SW480 (cell line): ENCODE measurements around the gene TOR4A.
"Not testable (repeated sequence)": the region's sequence is repeated elsewhere in the genome, so short reads cannot be mapped to it uniquely, and the experiment has no call there.

Experiments used
- DNase-seq: peaks from one replicate; pipeline ENCODE4 v3.0.0-alpha.2; 2016; ENCODE audit warnings: low spot score

TOR4A gene

DNA sequence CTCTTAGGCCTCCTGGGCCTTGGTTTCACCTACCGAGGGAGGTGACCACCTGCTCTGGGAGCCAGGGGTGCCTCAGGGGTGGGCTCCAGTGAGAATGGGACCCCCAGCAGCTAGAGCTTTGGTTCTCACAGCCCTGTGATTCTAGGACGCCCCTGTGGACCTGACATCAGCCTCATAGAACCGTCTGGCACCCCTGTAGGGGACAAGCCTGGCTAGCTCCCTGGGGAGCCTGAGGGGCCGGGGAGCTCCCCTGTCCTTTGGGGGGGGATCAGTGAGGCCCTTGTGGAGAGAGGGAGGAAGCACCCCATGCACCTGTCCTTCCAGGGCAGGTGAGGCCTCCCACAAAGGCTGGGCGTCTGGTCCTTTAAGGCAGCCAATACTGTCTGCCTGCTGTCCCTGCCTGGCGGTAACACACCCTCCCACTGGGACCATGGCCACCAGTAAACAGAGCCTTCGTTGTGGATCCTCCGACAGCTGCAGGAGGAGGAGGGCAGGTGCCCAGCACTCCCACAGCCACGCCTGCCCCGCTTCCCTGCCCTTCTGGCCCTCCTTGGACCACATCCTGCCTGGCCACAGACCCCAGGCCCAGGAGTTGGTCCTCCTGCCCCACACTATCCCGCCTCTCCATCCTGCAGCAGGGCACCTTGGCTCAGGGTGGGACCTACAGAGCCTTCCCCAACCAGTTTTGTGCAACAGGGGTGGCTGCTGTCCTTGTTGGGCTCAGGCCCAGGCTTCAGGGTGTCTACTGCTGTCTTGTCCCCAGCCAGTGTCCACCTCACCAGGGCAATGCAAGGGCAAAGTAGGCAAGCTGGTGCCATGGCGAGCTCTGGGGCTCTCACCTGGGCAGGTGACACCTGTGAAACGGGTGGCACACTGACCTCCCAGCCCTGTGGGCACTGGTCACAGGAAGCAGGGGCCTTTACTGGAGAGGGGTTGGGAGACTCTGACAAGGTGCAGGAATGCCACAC, 39.5 kb upstream of the TOR4A start:
- peak; percentile 76 for DNase-seq

GRCh38 chr9:137239541-137240200, 37.9 kb upstream of the TOR4A start:
- DNase-seq, result not testable (repeated sequence)

DNA sequence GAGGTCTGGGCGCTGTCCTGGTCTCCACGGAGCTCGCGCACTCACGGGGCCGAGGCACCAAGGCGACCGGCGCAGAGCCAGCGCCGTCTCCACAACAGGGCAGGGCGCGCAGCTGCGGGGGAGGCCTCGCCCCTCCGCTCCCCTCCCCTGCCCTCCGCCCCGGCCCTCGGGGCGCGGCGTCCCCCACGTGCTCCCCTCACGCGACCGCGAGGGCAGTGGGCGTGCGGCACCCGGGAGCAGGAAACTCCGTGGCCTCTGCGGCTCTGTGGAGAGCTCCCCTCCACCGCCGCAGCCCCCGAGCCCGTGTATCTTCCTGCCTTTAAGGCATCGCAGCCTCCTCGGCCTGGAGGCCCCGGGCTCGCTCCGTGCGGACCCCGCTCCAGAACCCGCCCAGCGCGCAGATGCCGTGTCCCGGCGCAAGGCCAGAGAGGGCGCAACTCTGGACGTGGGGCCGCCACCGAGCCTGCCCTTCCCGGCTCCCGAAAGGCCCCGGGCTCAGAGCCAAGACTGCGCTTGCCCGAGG, 37.1 kb upstream of the TOR4A start:
- DNase-seq, result peak; percentile 68

GRCh38 chr9:137240841-137241489, 36.6 kb upstream of the TOR4A start, which contains the start of gene TUBB4B:
Gene TUBB4B (plus strand): TSS chr9:137241287. CDS start chr9:137241361, 74 bp downstream.
- peak; percentile 100 for DNase-seq

GRCh38 chr9:137241490-137242268, 35.8 kb upstream of the TOR4A start:
- no peak for DNase-seq

GRCh38 chr9:137242269-137243203, 35.0 kb upstream of the TOR4A start:
- DNase-seq, result no peak

DNA sequence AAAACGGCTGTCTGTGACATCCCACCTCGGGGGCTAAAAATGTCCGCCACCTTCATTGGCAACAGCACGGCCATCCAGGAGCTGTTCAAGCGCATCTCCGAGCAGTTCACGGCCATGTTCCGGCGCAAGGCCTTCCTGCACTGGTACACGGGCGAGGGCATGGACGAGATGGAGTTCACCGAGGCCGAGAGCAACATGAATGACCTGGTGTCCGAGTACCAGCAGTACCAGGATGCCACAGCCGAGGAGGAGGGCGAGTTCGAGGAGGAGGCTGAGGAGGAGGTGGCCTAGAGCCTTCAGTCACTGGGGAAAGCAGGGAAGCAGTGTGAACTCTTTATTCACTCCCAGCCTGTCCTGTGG, 34.3 kb upstream of the TOR4A start:
- DNase-seq, result not testable (repeated sequence)

DNA sequence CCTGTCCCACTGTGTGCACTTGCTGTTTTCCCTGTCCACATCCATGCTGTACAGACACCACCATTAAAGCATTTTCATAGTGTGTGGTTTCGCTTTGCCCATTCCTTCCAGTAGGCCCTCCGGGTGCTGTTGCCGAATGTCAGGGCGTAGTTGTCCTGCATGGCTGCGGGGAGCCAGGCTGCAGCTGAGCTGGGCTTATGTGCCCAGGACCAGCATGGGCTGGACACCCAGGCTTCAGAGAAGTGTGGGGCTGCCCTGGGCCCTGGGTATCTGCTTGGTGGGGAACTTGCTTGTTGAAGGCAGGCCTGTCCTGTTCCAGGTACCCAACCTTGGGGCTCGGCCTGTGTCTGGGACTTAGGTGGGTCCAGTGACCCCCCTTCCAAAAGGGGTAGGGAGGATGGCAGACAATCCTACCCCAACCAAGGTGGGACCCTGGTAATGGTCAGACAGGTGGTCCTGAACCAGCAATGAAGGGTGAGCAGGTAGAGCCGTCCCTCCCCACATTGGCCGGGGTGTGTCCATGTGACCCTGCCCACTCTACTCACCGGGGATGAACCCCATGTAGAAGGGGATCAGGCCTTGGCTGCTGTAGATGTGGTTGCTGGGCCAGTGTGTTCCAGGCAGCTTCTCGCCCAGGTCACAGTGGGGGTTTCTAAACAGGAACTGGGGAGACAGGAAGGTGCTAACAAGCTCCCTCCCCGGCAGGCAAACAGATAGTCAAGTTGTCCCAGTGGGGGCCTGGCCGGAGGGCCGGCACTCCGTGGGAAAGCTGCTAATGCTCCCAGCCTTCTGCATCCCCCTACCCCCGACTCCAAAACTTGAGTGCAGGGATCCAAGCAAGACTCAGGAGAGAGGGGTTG, 33.7 kb upstream of the TOR4A start:
- DNase-seq, result no peak

GRCh38 chr9:137244486-137245449, 32.8 kb upstream of the TOR4A start:
- no peak for DNase-seq

DNA sequence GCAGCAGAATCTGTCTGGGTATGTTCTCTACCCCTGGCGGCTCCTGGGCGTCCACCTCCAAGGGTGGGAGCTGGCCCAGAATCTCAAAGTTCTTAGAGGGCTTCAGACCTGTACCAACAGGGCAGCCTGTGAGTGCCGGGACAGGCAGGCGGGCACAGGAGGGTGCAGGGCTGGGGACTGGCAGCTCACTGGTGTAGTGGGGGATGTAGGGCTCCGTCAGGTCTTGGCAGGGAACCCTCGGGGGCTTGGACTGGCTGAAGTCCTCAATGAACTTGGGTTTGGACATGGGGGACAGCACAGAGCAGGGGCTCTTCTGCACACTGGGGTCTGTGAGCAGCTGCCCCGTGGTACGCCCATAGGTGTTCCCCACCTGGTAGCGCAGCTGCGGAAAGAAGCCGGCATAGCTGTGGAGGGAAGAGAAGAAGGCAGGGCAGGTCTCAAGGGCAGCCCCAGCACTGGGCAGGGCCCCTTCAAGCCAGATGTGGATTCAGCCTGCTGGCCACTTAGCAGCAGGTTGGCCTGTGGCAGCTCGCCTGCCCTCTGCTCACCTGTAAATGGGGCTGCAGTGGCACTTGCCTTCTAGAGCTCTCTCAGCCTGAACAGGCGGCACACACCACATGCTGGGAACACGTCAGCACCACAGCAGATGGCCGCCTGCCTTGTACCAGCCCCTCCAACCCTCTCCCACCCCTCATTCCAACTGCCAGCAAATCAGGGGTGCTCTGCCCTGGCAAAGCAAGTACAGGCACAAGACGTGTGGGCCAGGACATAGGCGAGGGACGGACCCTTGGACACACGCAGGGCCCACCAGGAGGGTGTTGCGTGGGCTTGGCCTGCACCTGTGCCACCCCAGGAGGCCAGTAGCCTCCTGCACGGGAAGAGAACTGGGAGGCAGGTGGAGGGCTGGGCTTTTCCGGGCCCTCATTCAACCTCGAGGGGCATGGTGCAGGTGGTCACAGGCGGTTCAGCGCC, 31.8 kb upstream of the TOR4A start:
- DNase-seq, result no peak

- DNase-seq, result no peak
Observed at GRCh38 chr9:137247135-137247915, 30.2 kb upstream of the TOR4A start.

GRCh38 chr9:137247916-137248175, 29.7 kb upstream of the TOR4A start:
- no peak for DNase-seq

DNA sequence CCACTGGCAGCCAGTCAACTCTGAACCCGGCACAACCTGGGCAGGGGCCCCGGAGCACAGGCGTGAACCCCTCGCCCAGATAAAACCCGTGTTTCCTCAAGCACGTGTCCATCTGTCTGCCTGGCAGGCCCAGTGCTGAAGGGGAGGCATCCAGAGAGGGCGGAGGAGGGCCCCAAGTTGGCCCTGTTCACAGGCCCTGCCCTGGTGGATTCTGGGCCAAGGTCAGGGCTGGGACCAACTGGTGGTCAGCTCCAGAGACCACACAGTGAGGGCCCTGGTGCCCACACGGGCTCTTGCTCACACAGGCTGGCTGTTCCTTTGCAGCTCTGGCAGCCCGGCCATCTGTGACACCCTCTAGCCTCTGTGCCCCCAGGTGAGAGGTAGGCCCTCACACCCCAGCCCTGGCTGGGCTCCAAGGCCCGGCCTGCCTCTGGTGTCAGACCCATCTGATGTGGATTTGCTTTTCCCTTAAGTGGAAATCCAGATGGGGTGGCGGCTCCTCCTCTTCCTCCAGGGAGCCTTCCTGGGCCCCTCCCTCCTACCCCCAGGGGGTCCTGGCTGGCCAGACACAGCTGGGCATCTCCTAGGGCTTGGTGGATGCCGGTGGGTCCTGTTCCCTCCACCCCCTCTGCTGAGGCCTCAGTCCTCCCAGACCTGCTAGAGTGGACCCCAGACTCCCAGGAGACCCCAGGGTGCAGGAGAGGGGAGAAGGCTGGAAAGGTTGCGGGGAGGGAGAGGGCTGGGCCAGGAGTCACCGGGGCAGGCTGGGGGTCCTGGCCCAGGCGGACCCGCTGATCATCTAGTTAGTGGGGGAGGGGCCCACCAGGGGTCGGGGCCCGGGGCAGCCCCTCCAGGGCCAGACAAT, 27.0 kb upstream of the TOR4A start:
- DNase-seq, result no peak

GRCh38 chr9:137251194-137251461, 26.4 kb upstream of the TOR4A start, which contains the start of gene STPG3:
Gene STPG3 (plus strand): TSS chr9:137251286. CDS start chr9:137251287, 1 bp downstream.
- no peak for DNase-seq

DNA sequence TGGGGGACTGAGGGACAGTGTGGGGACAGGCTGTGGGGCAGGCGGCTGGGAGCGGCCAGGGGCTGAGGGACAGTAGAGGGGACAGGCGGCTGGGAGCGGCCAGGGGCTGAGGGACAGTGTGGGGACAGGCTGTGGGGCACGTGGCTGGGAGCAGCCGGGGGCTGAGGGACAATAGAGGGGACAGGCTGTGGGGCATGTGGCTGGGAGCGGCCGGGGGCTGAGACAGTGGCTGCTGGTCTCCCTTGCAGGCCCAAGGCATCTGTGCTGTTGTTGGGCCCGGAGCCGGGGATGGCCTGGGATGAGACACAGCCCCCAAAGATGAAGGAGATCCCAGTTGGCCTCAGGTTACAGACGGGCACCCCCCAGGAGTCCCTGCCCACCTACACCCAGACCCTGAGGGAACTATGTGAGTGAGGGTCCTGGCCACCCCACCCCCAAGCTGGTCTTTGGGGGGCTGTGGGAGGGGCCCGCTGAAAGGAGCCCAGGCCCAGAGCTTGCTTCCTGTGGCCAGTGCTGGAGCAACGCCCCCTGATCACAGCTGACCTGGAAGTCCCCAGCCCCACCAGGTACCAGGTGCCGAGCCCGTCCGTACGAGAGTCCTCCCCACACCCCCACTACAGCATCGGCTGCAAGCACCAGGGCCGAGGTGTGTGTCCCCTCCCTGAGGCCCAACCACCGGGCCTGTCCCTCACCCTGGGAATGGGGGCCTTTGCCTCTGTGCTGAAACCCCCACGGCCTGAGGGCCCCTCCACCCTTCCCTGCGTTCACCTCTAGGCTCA, 25.8 kb upstream of the TOR4A start:
- DNase-seq, result no peak
